DMS 273 treated with DMSO at 0.1 percent for 48 hours (cell line): Measurements from ENCODE around the gene PHLPP2.

Source experiments
- DNase-seq: peaks from one replicate; lab custom pipeline; 2025; lab: John Stamatoyannopoulos, UW

The PHLPP2 gene

DNA sequence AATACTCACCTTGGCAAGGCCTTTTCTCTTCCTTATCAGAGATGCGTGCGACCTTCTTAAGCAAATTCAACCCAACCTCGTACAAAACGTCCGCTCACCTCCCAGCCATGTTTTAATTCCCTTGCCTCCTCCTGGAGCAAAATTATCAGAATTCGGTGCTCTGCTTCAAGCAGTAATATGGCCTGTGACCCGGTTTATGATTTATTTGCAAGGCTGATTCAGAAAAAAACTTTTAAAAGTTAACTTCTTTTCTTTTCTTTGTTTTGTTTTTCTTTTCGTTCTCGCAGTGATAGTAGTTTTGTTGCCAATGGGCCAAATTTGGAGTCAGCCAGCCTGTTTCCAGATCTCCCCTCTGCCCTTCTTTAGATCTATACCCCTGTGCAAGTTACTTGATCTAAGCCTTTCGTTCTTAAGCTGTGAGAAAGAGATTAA, at the start of gene PHLPP2:
Gene PHLPP2, minus strand, starts transcription at position 382 of the 432 bp plus-strand sequence. CDS start 9,906 bp downstream, outside the sequence.
- no peak for DNase-seq

GRCh38 chr16:71771571-71771970, 47.1 kb upstream of the PHLPP2 start:
- no peak for DNase-seq

DNA sequence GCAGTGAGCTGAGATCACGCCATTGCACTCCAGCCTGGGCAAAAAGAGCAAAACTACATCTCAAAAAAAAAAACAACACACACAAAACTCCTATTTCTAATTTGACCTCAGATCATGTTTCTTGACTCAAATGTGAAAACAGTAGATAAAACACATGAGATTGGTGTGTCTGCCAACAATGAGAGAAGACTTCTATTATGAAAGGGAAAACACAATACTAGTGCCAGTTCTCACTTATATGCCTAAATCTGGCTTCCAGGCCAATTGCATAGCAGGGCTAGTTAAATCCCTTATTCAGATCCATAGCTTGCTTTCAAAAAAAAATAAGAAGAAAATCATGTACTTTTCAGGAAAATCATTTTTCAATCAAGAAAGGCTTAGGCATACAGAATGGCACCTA, 44.7 kb upstream of the PHLPP2 start:
- DNase-seq, result no peak

DNA sequence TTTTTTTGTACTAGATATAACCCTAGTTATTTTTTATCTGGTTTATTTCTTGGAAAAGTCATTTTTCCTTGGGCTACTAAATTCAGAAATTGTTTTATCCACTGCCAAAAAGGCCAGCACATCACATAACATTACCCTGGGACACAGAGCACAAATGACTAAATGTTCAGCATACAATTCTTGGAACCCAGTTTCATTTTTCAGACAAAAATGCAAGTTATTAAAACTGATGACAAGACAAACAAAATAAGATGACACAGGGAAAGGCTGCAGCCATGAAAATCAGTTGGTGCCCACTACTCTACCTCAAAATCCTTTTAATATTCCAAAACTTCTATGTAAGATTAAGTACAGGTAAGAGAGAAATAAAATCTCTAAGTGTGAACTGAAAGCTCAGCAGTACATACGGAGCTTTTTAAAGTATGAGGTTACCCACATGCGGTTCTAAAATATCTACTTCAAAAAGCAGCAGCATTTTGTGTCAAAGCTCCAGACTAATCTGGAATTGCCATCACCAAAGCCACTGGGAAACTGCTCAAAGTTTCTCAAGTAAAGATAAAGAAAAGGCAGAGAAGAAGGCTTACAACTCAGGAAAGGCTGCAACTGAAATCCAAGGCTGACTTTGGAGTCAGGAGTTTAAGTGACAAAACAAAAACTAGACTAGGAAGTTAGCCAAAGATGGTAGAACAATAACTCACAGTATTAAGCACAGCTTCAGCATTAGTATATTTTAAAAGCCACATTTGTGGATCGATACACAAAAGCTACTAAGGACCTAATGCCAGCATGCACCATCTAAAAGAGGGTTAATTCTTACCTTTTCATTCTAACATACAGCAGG, 42.8 kb upstream of the PHLPP2 start:
- DNase-seq, result no peak

- DNase-seq, result no peak
Measured at GRCh38 chr16:71762186-71762585, 37.7 kb upstream of the PHLPP2 start.

- no peak for DNase-seq
Measured at GRCh38 chr16:71761097-71761496, 36.6 kb upstream of the PHLPP2 start.

- DNase-seq, result no peak
Measured at GRCh38 chr16:71758293-71758760, 33.8 kb upstream of the PHLPP2 start.

DNA sequence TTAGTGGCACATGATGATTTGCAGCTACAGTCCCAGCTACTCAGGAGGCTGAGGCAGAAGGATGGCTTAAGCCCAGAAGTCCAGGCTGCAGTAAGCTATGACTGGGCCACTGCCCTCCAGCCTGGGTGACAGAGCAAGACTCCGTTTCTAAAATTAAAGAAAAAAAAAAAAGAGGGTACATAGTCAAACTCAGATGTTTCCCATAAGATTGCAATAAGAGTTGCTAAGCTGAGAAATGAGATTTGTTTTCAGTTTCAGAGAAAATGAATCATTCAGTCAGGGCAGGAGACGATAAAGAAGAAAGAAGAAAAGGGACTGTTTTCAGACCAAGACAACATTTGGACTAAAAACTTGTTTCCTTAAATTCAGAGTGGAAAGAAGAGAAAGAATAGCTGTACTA, 30.2 kb upstream of the PHLPP2 start:
- DNase-seq, result no peak

DNA sequence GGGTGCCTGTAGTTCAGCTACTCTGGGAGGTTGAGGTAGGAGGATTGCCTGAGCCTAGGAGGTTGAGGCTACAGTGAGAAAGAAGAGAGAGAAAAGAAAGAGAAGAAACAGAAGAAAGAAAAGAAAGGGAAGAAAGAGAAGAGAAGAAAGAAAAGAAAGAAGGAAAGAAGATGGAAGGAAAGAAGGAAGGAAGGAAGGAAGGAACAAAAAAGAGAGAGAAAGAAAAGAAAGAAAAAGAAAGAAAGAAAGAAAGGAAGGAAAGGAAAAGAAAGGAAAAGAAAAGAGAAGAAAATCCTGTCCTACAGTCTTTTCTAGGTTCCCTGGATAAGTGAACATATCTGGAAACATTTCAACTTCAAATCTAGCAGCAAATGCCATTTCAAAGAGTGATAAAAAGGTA, 29.6 kb upstream of the PHLPP2 start:
- DNase-seq, result no peak

- no peak for DNase-seq
Measured at GRCh38 chr16:71748226-71748625, 23.7 kb upstream of the PHLPP2 start.

DNA sequence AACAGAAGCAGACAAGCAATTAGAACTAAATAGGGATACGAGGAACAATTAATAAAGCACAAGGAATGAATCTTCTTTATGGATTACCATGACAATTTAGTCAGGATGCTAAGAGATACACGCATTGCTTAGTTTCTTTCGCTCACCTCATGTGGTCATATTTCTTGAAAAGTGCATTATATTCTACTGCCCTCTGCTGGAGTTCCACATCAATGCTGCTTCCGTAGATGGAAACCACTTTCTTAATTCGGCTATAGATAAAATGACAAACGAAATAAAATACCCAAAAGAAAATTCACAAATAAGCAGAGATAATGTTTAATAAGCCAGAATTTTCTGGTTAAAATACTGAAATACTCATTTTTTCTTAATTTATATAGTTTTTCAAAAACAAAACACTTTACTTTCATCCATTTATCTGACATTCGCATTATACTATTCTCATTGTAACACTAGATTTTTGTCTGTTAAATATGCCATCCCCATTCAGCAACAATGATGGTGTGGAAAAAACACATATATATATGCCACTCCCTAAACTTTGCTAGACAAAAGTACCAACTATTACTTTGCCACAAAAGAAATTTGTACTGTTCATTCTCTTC, 22.0 kb upstream of the PHLPP2 start:
- DNase-seq, result peak; percentile 17

GRCh38 chr16:71738855-71739254, 14.4 kb upstream of the PHLPP2 start:
- DNase-seq, result no peak

GRCh38 chr16:71737501-71737900, 13.0 kb upstream of the PHLPP2 start:
- no peak for DNase-seq

DNA sequence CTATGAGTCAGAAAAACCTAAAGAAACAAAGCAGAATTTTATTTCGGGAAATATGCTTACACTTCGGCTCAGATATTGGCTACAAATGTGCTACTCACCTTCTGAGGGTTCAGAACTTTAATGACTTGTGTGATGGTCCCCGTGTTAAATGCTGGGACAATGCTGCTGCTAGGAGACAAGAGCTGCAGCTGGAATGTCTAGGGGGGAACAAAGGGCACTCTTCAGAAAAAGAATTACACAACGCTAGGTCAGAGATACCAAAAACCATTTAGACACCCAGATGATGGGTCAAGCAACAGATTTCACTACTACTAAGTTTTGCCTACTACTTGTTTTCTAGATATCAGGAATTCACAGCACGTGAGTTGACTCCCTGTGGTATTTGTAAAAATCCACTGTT, 10.0 kb upstream of the PHLPP2 start:
- no peak for DNase-seq

- DNase-seq, result no peak
Measured at GRCh38 chr16:71732587-71732986, 8.1 kb upstream of the PHLPP2 start.

DNA sequence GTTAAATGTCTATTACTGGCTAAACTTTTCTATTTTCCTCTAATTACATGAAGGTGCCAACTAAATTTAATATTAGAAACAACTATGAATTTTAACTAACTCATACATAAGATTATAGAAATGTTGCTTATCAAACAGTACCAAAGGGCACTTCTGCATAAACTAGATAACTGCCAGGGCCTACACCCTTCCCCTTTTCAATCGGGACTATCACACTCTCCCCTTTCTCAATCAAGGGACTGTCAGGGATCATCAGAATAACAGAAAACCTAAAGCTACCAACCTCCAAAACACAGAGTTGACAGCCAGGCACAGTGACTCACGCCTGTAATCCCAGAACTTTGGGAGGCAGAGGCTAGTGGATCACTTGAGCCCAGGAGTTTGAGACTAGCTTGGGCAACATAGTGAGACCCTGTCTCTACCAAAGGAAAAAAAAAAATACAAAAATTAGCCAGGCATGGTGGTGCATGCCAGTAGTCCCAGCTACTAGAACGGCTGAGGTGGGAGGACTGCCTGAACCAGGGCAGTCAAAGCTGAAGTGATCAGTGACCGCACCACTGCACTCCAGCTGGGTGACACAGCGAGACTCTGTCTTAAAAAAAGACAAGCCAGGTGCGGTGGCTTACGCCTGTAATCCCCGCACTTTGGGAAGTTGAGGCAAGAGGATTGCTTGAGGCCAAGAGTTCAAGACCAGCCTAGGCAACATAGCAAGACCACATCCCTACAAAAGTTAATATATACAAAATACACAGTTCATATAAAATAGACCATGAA, 3.2 kb upstream of the PHLPP2 start:
- no peak for DNase-seq

- no peak for DNase-seq
Measured at GRCh38 chr16:71726476-71727315, 2.2 kb upstream of the PHLPP2 start.

- peak; percentile 35 for DNase-seq
Measured at GRCh38 chr16:71723537-71724319, 773 bp downstream of the PHLPP2 start.

- DNase-seq, result no peak
Measured at GRCh38 chr16:71722801-71723536, 1.5 kb downstream of the PHLPP2 start.

GRCh38 chr16:71721066-71721740, 3.3 kb downstream of the PHLPP2 start:
- no peak for DNase-seq
